HEK293 (cell line): ENCODE measurements around the gene XIRP1.

Source experiments
- CTCF ChIA-PET: fragments of 350-600 bp; formaldehyde crosslinking; extraction: SDS; loops from one replicate; lab custom pipeline; 2021; ENCODE audit warnings: antibody characterized with exemption; lab: Yijun Ruan, JAX
- POLR2A ChIA-PET: fragments of 300-600 bp; formaldehyde crosslinking; extraction: SDS; loops from one replicate; lab custom pipeline; 2020; ENCODE audit warnings: antibody characterized with exemption, inconsistent platforms; lab: Yijun Ruan, JAX
- H3K27ac ChIP-seq: fragments of 200-500 bp; sonication (Bioruptor generic); 2 replicates; pipeline ENCODE4 v1.5.1; 2014; ENCODE audit warnings: low read depth, low read length, control low read depth, inconsistent platforms; ENCODE audit errors: extremely low read depth
- H3K36me3 ChIP-seq, 2 experiments: fragments of 200-500 bp in 1 of 2; sonication (Bioruptor generic) in 1 of 2; 1 replicate in 1 of 2; 2 replicates in 1 of 2; pipeline ENCODE4 v1.5.1; 2014 to 2017; ENCODE audit warnings: inconsistent platforms in 2 of 2, low read length in 2 of 2; ENCODE audit not compliant: control insufficient read depth in 2 of 2, insufficient read depth in 1 of 2
- H3K4me1 ChIP-seq: fragments of 200-500 bp; sonication (Bioruptor generic); 2 replicates; pipeline ENCODE4 v1.5.1; 2014; ENCODE audit warnings: mild to moderate bottlenecking, low read length, inconsistent platforms; ENCODE audit not compliant: control insufficient read depth, insufficient read depth
- H3K4me3 ChIP-seq: 2 replicates; pipeline ENCODE4 v1.5.1; 2011; ENCODE audit warnings: low read depth, mild to moderate bottlenecking, control low read depth, low read length, moderate library complexity
- H3K9me3 ChIP-seq: fragments of 200-500 bp; sonication (Bioruptor generic); 2 replicates; pipeline ENCODE4 v1.5.1; 2014; ENCODE audit warnings: low read depth, low read length, inconsistent platforms; ENCODE audit not compliant: control insufficient read depth, insufficient read depth
- EGR2 ChIP-seq: fragments of 450-650 bp; formaldehyde crosslinking; IDR thresholded peaks from 2 replicates; pipeline ENCODE4 v1.5.1; 2016; ENCODE audit warnings: low read depth, missing biosample characterization, missing genetic modification characterization
- FEZF1 ChIP-seq: fragments of 450-650 bp; formaldehyde crosslinking; IDR thresholded peaks from 2 replicates; pipeline ENCODE4 v1.5.1; 2016; ENCODE audit warnings: missing biosample characterization, missing genetic modification characterization
- GFI1B ChIP-seq: fragments of 450-650 bp; formaldehyde crosslinking; IDR thresholded peaks from 2 replicates; pipeline ENCODE4 v1.5.1; 2016; ENCODE audit warnings: missing biosample characterization, missing genetic modification characterization
- GLI4 ChIP-seq: fragments of 450-650 bp; formaldehyde crosslinking; IDR thresholded peaks from 2 replicates; pipeline ENCODE4 v1.5.1; 2016; ENCODE audit warnings: missing biosample characterization, missing genetic modification characterization
- KLF10 ChIP-seq: fragments of 450-650 bp; IDR thresholded peaks from 2 replicates; pipeline ENCODE4 v1.5.1; 2018; ENCODE audit warnings: missing biosample characterization, mild to moderate bottlenecking, missing genetic modification characterization
- KLF8 ChIP-seq: fragments of 450-650 bp; formaldehyde crosslinking; IDR thresholded peaks from 2 replicates; pipeline ENCODE4 v1.5.1; 2016; ENCODE audit warnings: missing biosample characterization, missing genetic modification characterization
- MYNN ChIP-seq: fragments of 450-650 bp; formaldehyde crosslinking; IDR thresholded peaks from 2 replicates; pipeline ENCODE4 v1.5.1; 2016; ENCODE audit warnings: missing biosample characterization, missing genetic modification characterization, borderline replicate concordance
- RBAK ChIP-seq: fragments of 450-650 bp; formaldehyde crosslinking; IDR thresholded peaks from 2 replicates; pipeline ENCODE4 v1.5.1; 2016; ENCODE audit warnings: missing biosample characterization, missing genetic modification characterization
- SALL2 ChIP-seq: fragments of 450-650 bp; formaldehyde crosslinking; IDR thresholded peaks from 2 replicates; pipeline ENCODE4 v1.5.0; 2017; ENCODE audit warnings: missing biosample characterization, mild to moderate bottlenecking, missing genetic modification characterization, borderline replicate concordance
- SCRT1 ChIP-seq: fragments of 450-650 bp; formaldehyde crosslinking; IDR thresholded peaks from 2 replicates; pipeline ENCODE4 v1.5.1; 2016; ENCODE audit warnings: missing biosample characterization, missing genetic modification characterization, borderline replicate concordance
- YY1 ChIP-seq: fragments of 450-650 bp; formaldehyde crosslinking; IDR thresholded peaks from 2 replicates; pipeline ENCODE4 v1.5.1; 2018; ENCODE audit warnings: missing biosample characterization, missing genetic modification characterization
- ZBTB11 ChIP-seq: fragments of 450-650 bp; formaldehyde crosslinking; conservative IDR thresholded peaks from 2 replicates; pipeline ENCODE4 v1.5.1; 2016; ENCODE audit warnings: low read depth, missing biosample characterization, missing genetic modification characterization
- ZNF155 ChIP-seq: fragments of 450-650 bp; formaldehyde crosslinking; IDR thresholded peaks from 2 replicates; pipeline ENCODE4 v1.5.1; 2016; ENCODE audit warnings: missing biosample characterization, missing genetic modification characterization
- ZNF16 ChIP-seq: fragments of 450-650 bp; formaldehyde crosslinking; IDR thresholded peaks from 2 replicates; pipeline ENCODE4 v1.5.1; 2016; ENCODE audit warnings: low read depth, missing biosample characterization, missing genetic modification characterization
- ZNF175 ChIP-seq: fragments of 450-650 bp; formaldehyde crosslinking; IDR thresholded peaks from 2 replicates; pipeline ENCODE4 v1.5.1; 2016; ENCODE audit warnings: missing biosample characterization, missing genetic modification characterization
- ZNF202 ChIP-seq: fragments of 450-650 bp; formaldehyde crosslinking; IDR thresholded peaks from 2 replicates; pipeline ENCODE4 v1.5.1; 2016; ENCODE audit warnings: missing biosample characterization, missing genetic modification characterization, borderline replicate concordance
- ZNF221 ChIP-seq: fragments of 450-650 bp; formaldehyde crosslinking; IDR thresholded peaks from 2 replicates; pipeline ENCODE4 v1.5.1; 2017; ENCODE audit warnings: missing biosample characterization, missing genetic modification characterization, borderline replicate concordance
- ZNF223 ChIP-seq: fragments of 450-650 bp; formaldehyde crosslinking; IDR thresholded peaks from 2 replicates; pipeline ENCODE4 v1.5.1; 2016; ENCODE audit warnings: missing biosample characterization, missing genetic modification characterization
- ZNF37A ChIP-seq: fragments of 450-650 bp; IDR thresholded peaks from 2 replicates; pipeline ENCODE4 v1.5.1; 2018; ENCODE audit warnings: missing biosample characterization, missing genetic modification characterization
- ZNF473 ChIP-seq: fragments of 450-650 bp; formaldehyde crosslinking; IDR thresholded peaks from 2 replicates; pipeline ENCODE4 v1.5.1; 2017; ENCODE audit warnings: missing biosample characterization, missing genetic modification characterization
- ZNF48 ChIP-seq: fragments of 450-650 bp; formaldehyde crosslinking; IDR thresholded peaks from 2 replicates; pipeline ENCODE4 v1.5.1; 2016; ENCODE audit warnings: missing biosample characterization, missing genetic modification characterization
- ZNF514 ChIP-seq: fragments of 450-650 bp; formaldehyde crosslinking; IDR thresholded peaks from 2 replicates; pipeline ENCODE4 v1.5.1; 2016; ENCODE audit warnings: missing biosample characterization, missing genetic modification characterization
- ZNF558 ChIP-seq: fragments of 450-650 bp; formaldehyde crosslinking; IDR thresholded peaks from 2 replicates; pipeline ENCODE4 v1.5.1; 2016; ENCODE audit warnings: missing biosample characterization, missing genetic modification characterization
- ZNF571 ChIP-seq: fragments of 450-650 bp; formaldehyde crosslinking; IDR thresholded peaks from 2 replicates; pipeline ENCODE4 v1.5.0; 2017; ENCODE audit warnings: missing biosample characterization, missing genetic modification characterization
- ZNF585B ChIP-seq: fragments of 450-650 bp; formaldehyde crosslinking; IDR thresholded peaks from 2 replicates; pipeline ENCODE4 v1.5.1; 2016; ENCODE audit warnings: missing biosample characterization, missing genetic modification characterization
- ZNF658 ChIP-seq: fragments of 450-650 bp; formaldehyde crosslinking; IDR thresholded peaks from 2 replicates; pipeline ENCODE4; 2016; ENCODE audit warnings: missing biosample characterization, missing genetic modification characterization
- TF ChIP-seq, protein P1 (sequence below): fragments of 450-650 bp; formaldehyde crosslinking; IDR thresholded peaks from 2 replicates; pipeline ENCODE4 v1.5.1; 2016; ENCODE audit warnings: missing biosample characterization, missing genetic modification characterization

The XIRP1 gene

DNA sequence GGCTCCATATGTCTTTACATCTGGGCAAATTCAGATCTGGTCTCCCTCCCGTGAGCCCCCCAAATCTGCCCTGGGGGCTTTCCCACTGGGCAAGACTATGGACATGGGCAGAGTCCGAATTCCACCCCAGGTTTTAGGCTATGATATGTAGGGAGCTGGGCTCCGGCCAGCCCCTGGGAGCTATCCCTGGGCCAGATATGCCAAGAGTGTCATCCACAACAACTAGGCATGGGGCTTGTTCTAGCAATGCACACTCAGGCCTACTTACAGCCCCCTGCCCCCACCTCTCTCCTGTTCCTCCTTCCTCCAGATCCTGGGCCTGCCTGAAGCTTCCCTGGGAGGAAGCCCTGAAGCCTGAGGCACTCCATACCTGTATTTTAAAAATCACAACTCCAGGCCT is 622 bp downstream of the XIRP1 start:
- ChIA-PET CTCF (interaction anchor here (0.6 to 16.2 kb wide), 10 partner anchors 10 to 214 kb away, joined by 3 to 311 read pairs (median 4); no protein-coding TSS in a partner anchor), POLR2A (no interaction called here)
- Histone ChIP-seq H3K9me3 (no peaks in the 10 kb centered on the region), H3K27ac (no peak overlapping the region), H3K4me3 (no peak overlapping the region), H3K36me3 (no peaks in the 10 kb centered on the region), H3K4me1 (no peaks in the 10 kb centered on the region)
- no peak for TF ChIP-seq ZNF48 (tag by site-specific recombination)
- no peak for TF ChIP-seq ZNF473 (tag by site-specific recombination)
- no peak for TF ChIP-seq EGR2
- TF ChIP-seq, protein P1, sequence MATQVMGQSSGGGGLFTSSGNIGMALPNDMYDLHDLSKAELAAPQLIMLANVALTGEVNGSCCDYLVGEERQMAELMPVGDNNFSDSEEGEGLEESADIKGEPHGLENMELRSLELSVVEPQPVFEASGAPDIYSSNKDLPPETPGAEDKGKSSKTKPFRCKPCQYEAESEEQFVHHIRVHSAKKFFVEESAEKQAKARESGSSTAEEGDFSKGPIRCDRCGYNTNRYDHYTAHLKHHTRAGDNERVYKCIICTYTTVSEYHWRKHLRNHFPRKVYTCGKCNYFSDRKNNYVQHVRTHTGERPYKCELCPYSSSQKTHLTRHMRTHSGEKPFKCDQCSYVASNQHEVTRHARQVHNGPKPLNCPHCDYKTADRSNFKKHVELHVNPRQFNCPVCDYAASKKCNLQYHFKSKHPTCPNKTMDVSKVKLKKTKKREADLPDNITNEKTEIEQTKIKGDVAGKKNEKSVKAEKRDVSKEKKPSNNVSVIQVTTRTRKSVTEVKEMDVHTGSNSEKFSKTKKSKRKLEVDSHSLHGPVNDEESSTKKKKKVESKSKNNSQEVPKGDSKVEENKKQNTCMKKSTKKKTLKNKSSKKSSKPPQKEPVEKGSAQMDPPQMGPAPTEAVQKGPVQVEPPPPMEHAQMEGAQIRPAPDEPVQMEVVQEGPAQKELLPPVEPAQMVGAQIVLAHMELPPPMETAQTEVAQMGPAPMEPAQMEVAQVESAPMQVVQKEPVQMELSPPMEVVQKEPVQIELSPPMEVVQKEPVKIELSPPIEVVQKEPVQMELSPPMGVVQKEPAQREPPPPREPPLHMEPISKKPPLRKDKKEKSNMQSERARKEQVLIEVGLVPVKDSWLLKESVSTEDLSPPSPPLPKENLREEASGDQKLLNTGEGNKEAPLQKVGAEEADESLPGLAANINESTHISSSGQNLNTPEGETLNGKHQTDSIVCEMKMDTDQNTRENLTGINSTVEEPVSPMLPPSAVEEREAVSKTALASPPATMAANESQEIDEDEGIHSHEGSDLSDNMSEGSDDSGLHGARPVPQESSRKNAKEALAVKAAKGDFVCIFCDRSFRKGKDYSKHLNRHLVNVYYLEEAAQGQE (tag by site-specific recombination), result no peak
- no peak for TF ChIP-seq ZNF658 (tag by site-specific recombination)
- TF ChIP-seq GFI1B (tag by site-specific recombination), result no peak
- no peak for TF ChIP-seq ZNF571
- TF ChIP-seq ZNF585B (tag by site-specific recombination), result no peak
- no peak for TF ChIP-seq RBAK
- no peak for TF ChIP-seq SALL2 (tag by site-specific recombination)
- TF ChIP-seq KLF10 (tag by site-specific recombination), result no peak
- no peak for TF ChIP-seq KLF8 (tag by site-specific recombination)
- no peak for TF ChIP-seq ZNF221 (tag by site-specific recombination)
- TF ChIP-seq ZNF202 (tag by site-specific recombination), result no peak
- TF ChIP-seq ZNF175 (tag by site-specific recombination), result no peak
- no peak for TF ChIP-seq ZNF514 (tag by site-specific recombination)

DNA sequence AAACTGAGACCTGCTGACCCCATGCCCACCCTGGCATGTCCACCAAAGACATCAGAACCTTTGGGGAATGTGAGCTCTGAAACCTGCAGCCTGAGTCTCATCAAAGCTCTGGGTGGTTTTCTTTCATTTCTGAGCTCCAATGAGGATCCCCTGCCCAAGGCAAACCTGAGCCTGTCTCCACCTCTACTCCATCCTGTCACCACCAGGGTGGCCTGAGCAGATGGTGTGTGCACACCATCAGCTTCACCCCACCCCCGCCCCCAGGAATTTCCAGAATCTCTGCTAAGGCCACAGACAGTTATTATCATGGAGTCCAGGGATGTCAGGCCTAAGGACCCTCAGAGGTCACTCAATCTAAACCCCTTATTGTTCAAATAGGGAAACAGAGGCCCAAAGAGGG is 1.3 kb downstream of the XIRP1 start:
- Histone ChIP-seq H3K36me3 (no peaks in the 10 kb centered on the region), H3K4me1 (no peaks in the 10 kb centered on the region), H3K9me3 (no peaks in the 10 kb centered on the region)
- TF ChIP-seq ZNF223 (tag by site-specific recombination), result no peak
- no peak for TF ChIP-seq YY1 (tag by site-specific recombination)
- no peak for TF ChIP-seq GLI4 (tag by site-specific recombination)
- TF ChIP-seq ZBTB11 (tag by site-specific recombination), result no peak
- no peak for TF ChIP-seq ZNF175 (tag by site-specific recombination)
- TF ChIP-seq ZNF37A (tag by site-specific recombination), result no peak
- no peak for TF ChIP-seq ZNF155 (tag by site-specific recombination)
- TF ChIP-seq SCRT1 (tag by site-specific recombination), result no peak
- no peak for TF ChIP-seq ZNF16 (tag by site-specific recombination)
- no peak for TF ChIP-seq MYNN (tag by site-specific recombination)
- TF ChIP-seq ZNF558 (tag by site-specific recombination), result no peak
- TF ChIP-seq FEZF1 (tag by site-specific recombination), result no peak
- TF ChIP-seq, all 188 proteins: peak for 0
- ChIA-PET POLR2A (no interaction called here), CTCF (interaction anchor here (0.5 to 16.2 kb wide), 13 partner anchors 9 to 191 kb away, joined by 3 to 311 read pairs (median 4); no protein-coding TSS in a partner anchor)
- no peak overlapping the region for H3K27ac ChIP-seq
- H3K4me3 ChIP-seq, result no peak overlapping the region
